GM21390 (cell line): Measurements from ENCODE around the gene NRG3.

Source experiments
- ATAC-seq: cut with Tn5 transposase; IDR thresholded peaks from one replicate; pipeline ENCODE4 v1.9.1; 2021; ENCODE audit not compliant: unreplicated experiment

Gene NRG3

GRCh38 chr10:82084496-82084895 lies 209.5 kb downstream of the NRG3 start:
- ATAC-seq: no peak

- no peak for ATAC-seq
Observed at GRCh38 chr10:82084904-82085303, 209.9 kb downstream of the NRG3 start.

- ATAC-seq: no peak
Observed at GRCh38 chr10:82089327-82089726, 214.3 kb downstream of the NRG3 start.

- ATAC-seq: no peak
Observed at GRCh38 chr10:82091413-82091812, 216.4 kb downstream of the NRG3 start.

- no peak for ATAC-seq
Observed at GRCh38 chr10:82092111-82092510, 217.1 kb downstream of the NRG3 start.

GRCh38 chr10:82124713-82125112 lies 249.7 kb downstream of the NRG3 start:
- no peak for ATAC-seq

GRCh38 chr10:82128527-82128926 lies 253.5 kb downstream of the NRG3 start:
- no peak for ATAC-seq

GRCh38 chr10:82136103-82136502 lies 261.1 kb downstream of the NRG3 start:
- no peak for ATAC-seq

- no peak for ATAC-seq
Observed at GRCh38 chr10:82144153-82144552, 269.2 kb downstream of the NRG3 start.

- no peak for ATAC-seq
Observed at GRCh38 chr10:82148764-82149163, 273.8 kb downstream of the NRG3 start.

- no peak for ATAC-seq
Observed at GRCh38 chr10:82149674-82150073, 274.7 kb downstream of the NRG3 start.

- ATAC-seq: no peak
Observed at GRCh38 chr10:82150123-82150900, 275.3 kb downstream of the NRG3 start.

GRCh38 chr10:82160307-82160706 lies 285.3 kb downstream of the NRG3 start:
- ATAC-seq: no peak

GRCh38 chr10:82161264-82161663 lies 286.3 kb downstream of the NRG3 start:
- no peak for ATAC-seq

GRCh38 chr10:82162549-82163195 lies 287.7 kb downstream of the NRG3 start:
- ATAC-seq: no peak

GRCh38 chr10:82171899-82172298 lies 296.9 kb downstream of the NRG3 start:
- ATAC-seq: no peak

GRCh38 chr10:82176587-82176986 lies 301.6 kb downstream of the NRG3 start:
- no peak for ATAC-seq

GRCh38 chr10:82190432-82191260 lies 315.7 kb downstream of the NRG3 start:
- no peak for ATAC-seq

GRCh38 chr10:82191653-82192052 lies 316.7 kb downstream of the NRG3 start:
- no peak for ATAC-seq

GRCh38 chr10:82192665-82193064 lies 317.7 kb downstream of the NRG3 start:
- no peak for ATAC-seq

GRCh38 chr10:82194419-82194818 lies 319.4 kb downstream of the NRG3 start:
- ATAC-seq: no peak

GRCh38 chr10:82206831-82207230 lies 331.8 kb downstream of the NRG3 start:
- no peak for ATAC-seq
